ENCODE results near the gene UBALD2.
A peak's percentile ranks its signal among the peaks of the same experiment; 100 is the strongest.
"Not testable (repeated sequence)": the region's sequence is repeated elsewhere in the genome, so short reads cannot be mapped to it uniquely, and the experiment has no call there.

The UBALD2 gene

DNA sequence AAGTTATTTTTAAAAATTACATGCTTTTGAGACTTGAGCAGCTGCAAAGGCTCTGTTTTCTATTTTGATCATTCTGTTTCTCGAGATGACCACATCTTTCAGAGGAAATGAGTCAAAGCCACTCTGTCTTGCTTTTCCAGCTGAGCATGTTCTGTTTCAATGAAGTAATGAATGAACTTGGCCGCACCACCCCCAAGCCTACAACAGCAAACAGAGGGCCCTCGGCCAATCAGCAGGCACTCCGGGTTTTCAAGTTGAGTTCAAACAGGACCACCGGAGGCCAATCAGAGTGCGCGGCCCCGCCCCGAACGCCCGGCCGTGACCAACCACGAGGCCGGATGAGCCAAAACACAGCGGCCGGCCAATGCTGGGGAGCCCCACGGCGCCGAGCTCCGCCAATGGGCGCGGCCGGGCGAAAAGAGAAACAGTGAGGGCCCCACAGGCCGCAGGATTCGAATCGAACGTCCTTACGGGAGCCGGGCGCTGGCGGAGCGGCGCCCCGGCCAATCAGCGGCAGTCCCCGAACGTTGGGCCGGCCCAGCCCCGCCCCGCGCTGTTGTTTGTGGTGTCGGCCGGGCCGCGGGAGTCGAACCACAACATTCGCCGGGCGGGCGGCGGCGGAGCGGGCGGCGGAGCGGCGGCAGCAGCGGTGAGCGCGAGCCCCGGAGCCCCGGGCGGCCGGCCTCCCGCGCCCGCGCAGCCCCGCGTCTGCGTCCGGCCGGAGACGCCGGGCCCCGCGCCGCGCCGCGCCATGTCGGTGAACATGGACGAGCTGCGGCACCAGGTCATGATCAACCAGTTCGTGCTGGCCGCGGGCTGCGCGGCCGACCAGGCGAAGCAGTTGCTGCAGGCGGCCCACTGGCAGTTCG is at the start of gene UBALD2:
UBALD2 (plus strand) TSS at position 594 of the 869 bp plus-strand sequence; CDS start at position 752, 158 bp downstream.
- DNase-seq (ENCODE audit: low spot score in 2 of 2) (peak; percentile 93 to 97), ATAC-seq (ENCODE audit: low read depth) (peak; percentile 74)
- Mint-ChIP-seq H3K9me3 (no peaks in the 10 kb centered on the region), H3K27ac (peak within 1 kb of the TSS; percentile 90), H3K36me3 (peaks cover 6% of the 10 kb centered on the region), H3K4me1 (peaks cover 53% of the 10 kb centered on the region), H3K27me3 (no peaks in the 10 kb centered on the region), H3K4me3 (peak within 1 kb of the TSS; percentile 92)

DNA sequence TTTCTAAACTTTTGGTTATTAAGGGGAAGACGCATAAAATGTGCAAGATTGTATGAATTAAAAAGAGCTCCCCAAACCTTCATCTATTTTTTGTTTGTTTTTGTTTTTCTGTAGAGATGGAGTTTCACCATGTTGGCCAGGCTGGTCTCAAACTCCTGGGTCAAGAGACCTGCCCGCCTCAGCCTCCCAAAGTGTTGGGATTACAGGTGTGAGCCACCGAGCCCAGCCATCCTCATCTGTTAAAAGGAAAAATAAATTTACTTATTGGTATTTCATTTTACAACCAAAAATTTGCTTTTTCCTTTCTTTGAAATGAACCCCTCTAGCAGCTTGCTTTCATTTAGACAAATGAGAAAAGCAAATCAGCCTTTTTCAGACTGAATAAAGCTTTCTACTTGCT is 48.1 kb upstream of the UBALD2 start:
- DNase-seq (ENCODE audit: low spot score in 2 of 2) (no peak), ATAC-seq (ENCODE audit: low read depth) (no peak)
- H3K36me3 Mint-ChIP-seq = no peaks in the 10 kb centered on the region
- H3K27me3 Mint-ChIP-seq = no peaks in the 10 kb centered on the region
- no peaks in the 10 kb centered on the region for H3K4me1 Mint-ChIP-seq
- H3K27ac Mint-ChIP-seq = no peak overlapping the region
- no peak overlapping the region for H3K4me3 Mint-ChIP-seq
- H3K9me3 Mint-ChIP-seq = no peaks in the 10 kb centered on the region

DNA sequence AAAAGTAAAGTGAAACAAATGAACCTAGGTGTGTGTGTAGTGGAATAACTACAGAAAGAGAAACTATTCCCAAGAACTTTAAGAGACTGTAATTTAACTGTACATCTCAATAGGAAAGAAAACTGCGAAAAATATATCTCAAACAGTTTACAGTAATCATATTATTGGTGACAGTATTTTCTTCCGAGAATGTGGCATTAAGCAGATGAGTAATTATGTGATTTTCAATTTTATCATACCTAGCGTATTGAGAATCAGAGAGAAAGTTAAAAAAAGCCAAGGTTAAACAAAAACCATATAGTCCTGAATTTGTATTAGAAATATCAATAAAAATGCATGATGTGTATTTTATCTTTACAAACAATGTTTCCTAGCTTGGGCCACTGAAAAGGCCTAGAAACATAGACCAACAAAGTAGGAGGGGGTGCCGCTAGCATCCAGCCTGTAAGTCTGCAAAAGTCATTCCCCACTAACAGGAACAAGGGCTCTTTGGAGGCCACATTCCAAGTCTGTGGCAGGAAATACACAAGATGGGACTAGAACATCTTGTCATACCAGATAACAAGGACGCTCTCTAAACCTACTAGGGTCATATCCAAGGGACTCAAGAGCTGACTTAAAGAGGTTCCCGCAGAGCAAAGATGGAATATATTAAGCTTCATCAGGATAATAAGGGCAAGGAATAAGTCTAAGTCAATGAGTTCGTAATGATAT is 45.3 kb upstream of the UBALD2 start:
- ATAC-seq (ENCODE audit: low read depth) (no peak), DNase-seq (ENCODE audit: low spot score in 2 of 2) (no peak)
- H3K4me3 Mint-ChIP-seq = no peak overlapping the region
- no peaks in the 10 kb centered on the region for H3K27me3 Mint-ChIP-seq
- H3K36me3 Mint-ChIP-seq = no peaks in the 10 kb centered on the region
- no peak overlapping the region for H3K27ac Mint-ChIP-seq
- no peaks in the 10 kb centered on the region for H3K4me1 Mint-ChIP-seq
- H3K9me3 Mint-ChIP-seq = no peaks in the 10 kb centered on the region

- Mint-ChIP-seq H3K4me3 (no peak overlapping the region), H3K36me3 (no peaks in the 10 kb centered on the region), H3K27me3 (peaks cover 3% of the 10 kb centered on the region), H3K4me1 (no peaks in the 10 kb centered on the region), H3K27ac (no peak overlapping the region), H3K9me3 (no peaks in the 10 kb centered on the region)
- no peak for ATAC-seq (ENCODE audit: low read depth)
- no peak for DNase-seq (ENCODE audit: low spot score in 2 of 2)
Measured at GRCh38 chr17:76223802-76224201, 41.3 kb upstream of the UBALD2 start.

DNA sequence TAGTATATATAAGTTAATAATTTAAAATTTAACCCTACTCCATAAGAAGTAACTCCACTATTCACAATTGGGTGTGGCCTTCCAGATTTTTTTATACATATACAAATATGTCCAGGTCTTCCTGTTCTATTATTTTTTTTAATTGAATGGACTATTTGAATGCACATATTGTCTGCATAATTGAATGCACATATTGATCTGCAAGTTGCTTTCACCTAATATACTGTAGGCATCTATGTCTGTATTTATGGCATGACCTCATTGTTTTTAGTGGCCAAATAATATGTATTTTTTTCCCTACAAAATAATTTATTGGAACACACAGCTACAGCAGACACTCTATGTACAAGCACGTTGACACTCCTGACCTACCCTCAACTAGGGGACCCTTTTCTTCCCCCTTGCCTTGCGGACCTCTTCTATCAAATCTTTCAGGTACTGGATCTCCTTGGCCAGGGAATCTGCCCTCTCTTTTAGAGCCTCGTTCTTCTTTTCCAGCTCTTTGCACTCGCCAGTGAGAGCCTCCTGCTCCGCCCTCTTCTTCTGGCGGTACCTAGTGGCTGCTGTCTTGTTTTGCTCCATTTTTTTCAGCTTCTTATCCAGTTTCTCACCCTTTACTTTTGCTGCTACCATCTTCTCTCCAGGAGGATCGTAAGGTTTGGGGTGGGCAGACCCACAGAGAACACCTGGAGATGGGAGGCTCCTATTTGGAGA is 39.6 kb upstream of the UBALD2 start:
- H3K27me3 Mint-ChIP-seq; H3K27ac Mint-ChIP-seq; H3K4me3 Mint-ChIP-seq; ATAC-seq (ENCODE audit: low read depth); H3K36me3 Mint-ChIP-seq; DNase-seq (ENCODE audit: low spot score in 2 of 2); H3K4me1 Mint-ChIP-seq; H3K9me3 Mint-ChIP-seq: not testable (repeated sequence)

- DNase-seq (ENCODE audit: low spot score in 2 of 2); ATAC-seq (ENCODE audit: low read depth); H3K36me3 Mint-ChIP-seq; H3K4me3 Mint-ChIP-seq; H3K9me3 Mint-ChIP-seq; H3K27me3 Mint-ChIP-seq; H3K27ac Mint-ChIP-seq; H3K4me1 Mint-ChIP-seq: not testable (repeated sequence)
Measured at GRCh38 chr17:76226749-76227148, 38.4 kb upstream of the UBALD2 start.

DNA sequence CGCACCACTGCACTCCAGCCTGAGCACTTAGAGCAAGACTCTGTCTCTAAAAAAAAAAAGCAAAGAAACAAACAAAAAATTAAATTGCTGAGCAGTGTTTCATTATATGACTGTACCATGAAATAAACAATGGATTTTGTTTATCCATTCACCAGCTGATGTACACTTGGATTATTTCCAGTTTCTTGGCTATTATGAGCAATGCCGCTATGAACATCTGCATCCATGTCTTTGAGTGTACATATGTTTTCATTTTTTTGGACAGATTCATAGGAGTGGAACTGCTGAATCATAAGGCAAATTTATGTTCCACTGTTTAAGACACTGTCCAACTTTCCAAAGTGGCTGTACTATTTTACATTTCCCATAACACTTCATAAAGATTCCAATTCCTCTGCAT is 32.8 kb upstream of the UBALD2 start:
- Mint-ChIP-seq H3K4me1 (no peaks in the 10 kb centered on the region), H3K9me3 (no peaks in the 10 kb centered on the region), H3K4me3 (no peak overlapping the region), H3K36me3 (no peaks in the 10 kb centered on the region), H3K27ac (no peak overlapping the region), H3K27me3 (peaks cover 6% of the 10 kb centered on the region)
- DNase-seq (ENCODE audit: low spot score in 2 of 2) (no peak), ATAC-seq (ENCODE audit: low read depth) (no peak)

- H3K4me1 Mint-ChIP-seq = no peaks in the 10 kb centered on the region
- ATAC-seq (ENCODE audit: low read depth) (no peak), DNase-seq (ENCODE audit: low spot score in 2 of 2) (no peak)
- no peak overlapping the region for H3K27ac Mint-ChIP-seq
- H3K36me3 Mint-ChIP-seq = no peaks in the 10 kb centered on the region
- no peak overlapping the region for H3K4me3 Mint-ChIP-seq
- peaks cover 3% of the 10 kb centered on the region for H3K27me3 Mint-ChIP-seq
- H3K9me3 Mint-ChIP-seq = no peaks in the 10 kb centered on the region
Measured at GRCh38 chr17:76233588-76234353, 31.4 kb upstream of the UBALD2 start.

- no peaks in the 10 kb centered on the region for H3K27me3 Mint-ChIP-seq
- no peak for DNase-seq (ENCODE audit: low spot score in 2 of 2)
- H3K9me3 Mint-ChIP-seq = no peaks in the 10 kb centered on the region
- no peak for ATAC-seq (ENCODE audit: low read depth)
- no peaks in the 10 kb centered on the region for H3K36me3 Mint-ChIP-seq
- H3K27ac Mint-ChIP-seq = no peak overlapping the region
- H3K4me3 Mint-ChIP-seq = no peak overlapping the region
- no peaks in the 10 kb centered on the region for H3K4me1 Mint-ChIP-seq
Measured at GRCh38 chr17:76234354-76234679, 30.8 kb upstream of the UBALD2 start.

GRCh38 chr17:76235883-76236282 is 29.3 kb upstream of the UBALD2 start:
- ATAC-seq (ENCODE audit: low read depth) (no peak), DNase-seq (ENCODE audit: low spot score in 2 of 2) (no peak)
- H3K27ac Mint-ChIP-seq = no peak overlapping the region
- H3K36me3 Mint-ChIP-seq = no peaks in the 10 kb centered on the region
- peaks cover under 1% of the 10 kb centered on the region for H3K27me3 Mint-ChIP-seq
- no peak overlapping the region for H3K4me3 Mint-ChIP-seq
- no peaks in the 10 kb centered on the region for H3K9me3 Mint-ChIP-seq
- peaks cover 1% of the 10 kb centered on the region for H3K4me1 Mint-ChIP-seq

- ATAC-seq (ENCODE audit: low read depth) (no peak), DNase-seq (ENCODE audit: low spot score in 2 of 2) (no peak)
- H3K9me3 Mint-ChIP-seq = no peaks in the 10 kb centered on the region
- peaks cover 4% of the 10 kb centered on the region for H3K4me1 Mint-ChIP-seq
- H3K27me3 Mint-ChIP-seq = peaks cover 7% of the 10 kb centered on the region
- H3K4me3 Mint-ChIP-seq = no peak overlapping the region
- no peak overlapping the region for H3K27ac Mint-ChIP-seq
- H3K36me3 Mint-ChIP-seq = no peaks in the 10 kb centered on the region
Measured at GRCh38 chr17:76236603-76237002, 28.5 kb upstream of the UBALD2 start.

DNA sequence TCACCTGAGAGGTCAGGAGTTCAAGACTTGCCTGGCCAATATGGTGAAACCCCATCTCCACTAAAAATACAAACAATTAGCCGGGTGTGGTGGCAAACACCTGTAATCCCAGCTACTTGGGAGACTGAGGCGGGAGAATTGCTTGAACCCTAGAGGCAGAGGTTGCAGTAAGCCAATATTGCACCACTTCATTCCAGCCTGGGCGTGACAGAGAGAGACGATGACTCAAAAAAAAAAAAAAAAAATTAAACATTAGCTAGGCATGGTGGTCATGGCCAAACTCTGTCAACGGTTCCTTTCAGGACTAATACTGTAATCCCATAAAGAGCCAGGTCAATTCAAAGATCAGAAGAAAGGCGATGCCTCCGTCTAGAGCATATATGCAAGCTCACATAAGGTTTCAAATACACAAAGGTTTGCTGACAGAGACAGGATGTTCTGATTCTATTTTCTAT is 27.3 kb upstream of the UBALD2 start:
- H3K4me1 Mint-ChIP-seq = peaks cover 4% of the 10 kb centered on the region
- DNase-seq (ENCODE audit: low spot score in 2 of 2) (no peak), ATAC-seq (ENCODE audit: low read depth) (no peak)
- no peak overlapping the region for H3K27ac Mint-ChIP-seq
- no peaks in the 10 kb centered on the region for H3K36me3 Mint-ChIP-seq
- no peaks in the 10 kb centered on the region for H3K9me3 Mint-ChIP-seq
- peaks cover 13% of the 10 kb centered on the region for H3K27me3 Mint-ChIP-seq
- H3K4me3 Mint-ChIP-seq = no peak overlapping the region

DNA sequence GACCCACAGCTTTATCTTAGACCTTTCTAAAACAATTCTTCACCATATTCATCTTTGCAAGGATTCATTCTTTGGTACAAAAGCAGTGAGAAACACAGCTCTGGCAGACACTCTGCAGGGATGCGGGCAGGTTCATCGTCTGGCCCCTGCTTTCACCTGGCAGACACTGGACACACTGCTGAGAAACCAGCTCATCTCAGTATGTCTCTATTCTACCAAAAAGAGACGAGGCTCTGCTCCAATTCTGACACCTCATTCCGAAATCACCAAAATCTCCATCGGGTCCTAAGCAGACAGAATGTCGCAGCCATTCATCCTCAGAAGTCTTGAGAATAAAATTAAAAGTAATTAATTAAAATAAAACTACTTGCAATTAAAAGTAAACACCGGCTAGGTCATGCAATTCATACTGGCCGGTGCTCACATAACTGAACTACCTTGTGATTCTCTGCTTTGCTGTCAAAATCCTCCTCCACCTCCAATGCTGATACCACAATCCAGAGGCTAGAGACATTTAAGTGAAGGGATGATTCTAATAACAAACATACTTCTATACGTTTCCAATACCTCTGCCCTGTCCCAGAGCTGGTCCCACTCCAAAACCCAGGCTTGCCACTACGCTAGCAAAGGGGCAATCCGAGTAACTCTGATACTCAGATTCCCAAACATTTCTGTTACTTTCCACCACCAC is 26.2 kb upstream of the UBALD2 start:
- peak overlapping the region; percentile 73 for H3K4me3 Mint-ChIP-seq
- H3K36me3 Mint-ChIP-seq = no peaks in the 10 kb centered on the region
- ATAC-seq (ENCODE audit: low read depth) = no peak
- peaks cover 17% of the 10 kb centered on the region for H3K27me3 Mint-ChIP-seq
- no peak overlapping the region for H3K27ac Mint-ChIP-seq
- no peak for DNase-seq (ENCODE audit: low spot score in 2 of 2)
- H3K4me1 Mint-ChIP-seq = peaks cover 4% of the 10 kb centered on the region
- H3K9me3 Mint-ChIP-seq = no peaks in the 10 kb centered on the region
